Measurements from ENCODE around the gene TIMM17B. TPM values are rescaled to one million over a fixed set of nuclear protein-coding genes. Genes with fewer than 3 reads are reported as not detected.
A peak's percentile ranks its signal among the peaks of the same experiment; 100 is the strongest.

TIMM17B gene
- total RNA-seq, 1 experiment from 2014 or later: 89.7 TPM

- no peak overlapping the region for H3K23ac ChIP-seq (ENCODE audit: insufficient read length, low read depth, low read length)
- Mint-ChIP-seq H3K4me1 (peaks cover 19 to 37% of the 10 kb centered on the region in 2 experiments), H3K27me3 (ENCODE audit: low read depth) (peaks cover 4% of the 10 kb centered on the region), H3K9me3 (peaks cover 63 to 76% of the 10 kb centered on the region in 2 experiments), H3K36me3 (ENCODE audit: insufficient read depth in 1 of 3, low read depth in 3 of 3) (peaks cover 49 to 63% (median 54%) of the 10 kb centered on the region in 3 experiments), H3K4me3 (peak overlapping the region; percentile 95 to 99), H3K27ac (peak overlapping the region; percentile 93 to 97 (median 97))
- no peak overlapping the region for H3K4ac ChIP-seq (ENCODE audit: low read depth, low read length)
- no peak overlapping the region for H2BK5ac ChIP-seq (ENCODE audit: insufficient read length, low read length)
- H3K79me2 ChIP-seq (ENCODE audit: insufficient read depth, low read length): peaks cover 30% of the 10 kb centered on the region
- WGBS (ENCODE audit: extremely low coverage, insufficient read length, low lambda C conversion rate): no CpG with 5 or more reads among the region's 8 CpGs
- no peak overlapping the region for H3K56ac ChIP-seq (ENCODE audit: insufficient read length, low read depth, low read length)
- H2AK5ac ChIP-seq (ENCODE audit: insufficient read length, low read length): no peak overlapping the region
- H3K4me2 ChIP-seq (ENCODE audit: insufficient read depth, insufficient read length, low read length): peak overlapping the region; percentile 63
- no peak overlapping the region for H4K91ac ChIP-seq (ENCODE audit: insufficient read length, low read depth, low read length)
- no peaks in the 10 kb centered on the region for H3K9me3 ChIP-seq (ENCODE audit: control insufficient read depth, low read depth, low read length)
- H3K14ac ChIP-seq (ENCODE audit: insufficient read depth, low read length): no peak overlapping the region
- peaks cover 2% of the 10 kb centered on the region for H4K20me1 ChIP-seq (ENCODE audit: control insufficient read depth, insufficient read depth, insufficient read length)
- H3K27ac ChIP-seq (ENCODE audit: insufficient read length, low read depth, low read length): peak overlapping the region; percentile 29
- H4K8ac ChIP-seq (replicated peaks; ENCODE audit: insufficient read length, low read depth, low read length): no peak overlapping the region
- no peak overlapping the region for H2BK120ac ChIP-seq (ENCODE audit: low read depth, low read length, poor library complexity, severe bottlenecking)
- H2BK12ac ChIP-seq (ENCODE audit: insufficient read length, low read depth, low read length): no peak overlapping the region
- H2AFZ ChIP-seq (ENCODE audit: low read length): no peak overlapping the region
- TF ChIP-seq, protein P1, sequence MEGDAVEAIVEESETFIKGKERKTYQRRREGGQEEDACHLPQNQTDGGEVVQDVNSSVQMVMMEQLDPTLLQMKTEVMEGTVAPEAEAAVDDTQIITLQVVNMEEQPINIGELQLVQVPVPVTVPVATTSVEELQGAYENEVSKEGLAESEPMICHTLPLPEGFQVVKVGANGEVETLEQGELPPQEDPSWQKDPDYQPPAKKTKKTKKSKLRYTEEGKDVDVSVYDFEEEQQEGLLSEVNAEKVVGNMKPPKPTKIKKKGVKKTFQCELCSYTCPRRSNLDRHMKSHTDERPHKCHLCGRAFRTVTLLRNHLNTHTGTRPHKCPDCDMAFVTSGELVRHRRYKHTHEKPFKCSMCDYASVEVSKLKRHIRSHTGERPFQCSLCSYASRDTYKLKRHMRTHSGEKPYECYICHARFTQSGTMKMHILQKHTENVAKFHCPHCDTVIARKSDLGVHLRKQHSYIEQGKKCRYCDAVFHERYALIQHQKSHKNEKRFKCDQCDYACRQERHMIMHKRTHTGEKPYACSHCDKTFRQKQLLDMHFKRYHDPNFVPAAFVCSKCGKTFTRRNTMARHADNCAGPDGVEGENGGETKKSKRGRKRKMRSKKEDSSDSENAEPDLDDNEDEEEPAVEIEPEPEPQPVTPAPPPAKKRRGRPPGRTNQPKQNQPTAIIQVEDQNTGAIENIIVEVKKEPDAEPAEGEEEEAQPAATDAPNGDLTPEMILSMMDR (conservative IDR thresholded peaks at IDR 0.05): no peak
- no peak overlapping the region for H4K5ac ChIP-seq (ENCODE audit: insufficient read length, low read depth, low read length)
- H3T11ph ChIP-seq (ENCODE audit: low read length): no peak overlapping the region
- H3K4me1 ChIP-seq (ENCODE audit: insufficient read depth, low read length): peaks cover 11% of the 10 kb centered on the region; the same call in 1 of the 2 replicates
- no peak overlapping the region for H3K18ac ChIP-seq (ENCODE audit: insufficient read length, low read depth, low read length)
- DNase-seq: no peak
- peak overlapping the region; percentile 88 for H3K9ac ChIP-seq (ENCODE audit: extremely low read depth, insufficient read length, low read length)
- H3K23me2 ChIP-seq (ENCODE audit: insufficient read length, low read depth, low read length, poor library complexity, severe bottlenecking): no peaks in the 10 kb centered on the region
- H2BK15ac ChIP-seq (ENCODE audit: low read depth, low read length): no peak overlapping the region
- H3K27me3 ChIP-seq (ENCODE audit: insufficient read depth, low read length): no peaks in the 10 kb centered on the region
- H3K79me1 ChIP-seq (ENCODE audit: insufficient read depth, low read depth, low read length, poor library complexity, severe bottlenecking): peaks cover 3% of the 10 kb centered on the region
- H2BK20ac ChIP-seq (ENCODE audit: low read depth, low read length, poor library complexity, severe bottlenecking): no peak overlapping the region
Observed at GRCh38 chrX:48919947-48920717, 22.6 kb upstream of the TIMM17B start.
